Panc1 (cell line): Measurements from ENCODE around the gene ILDR2. TPM values are rescaled to one million over a fixed set of nuclear protein-coding genes. Genes with fewer than 3 reads are reported as not detected.

ENCODE experiments used
- ATAC-seq: fragments of 200-7000 bp; cut with Tn5 transposase; 2 replicates; pipeline ENCODE4 v1.9.1; 2020; ENCODE audit warnings: mild to moderate bottlenecking, moderate library complexity
- BruUV-seq: library from RNA; stranded (reverse); fragments of 400-500 nt; replicated peaks from 2 replicates; lab custom pipeline; 2021; lab: Mats Ljungman, UMichigan
- CTCF ChIA-PET: fragments of 300-600 bp; sonication (Branson Sonifier 250); formaldehyde crosslinking; loops from one replicate; lab custom pipeline; 2022; ENCODE audit warnings: antibody characterized with exemption; lab: Charles Lee
- POLR2A ChIA-PET: fragments of 300-600 bp; sonication (Branson Sonifier 250); formaldehyde crosslinking; loops from one replicate; lab custom pipeline; 2022; ENCODE audit warnings: antibody characterized with exemption; lab: Charles Lee
- DNase-seq: peaks from one replicate; pipeline ENCODE4 v3.0.0-alpha.2; 2010; ENCODE audit warnings: low read depth, low spot score
- H3K27ac ChIP-seq: 2 replicates; pipeline ENCODE4 v1.5.1; 2011; ENCODE audit warnings: mild to moderate bottlenecking, low read length, inconsistent platforms
- H3K27me3 ChIP-seq: fragments of 200-500 bp; sonication (Bioruptor generic); 2 replicates; pipeline ENCODE4 v1.6.0; 2014; ENCODE audit warnings: low read length, inconsistent platforms; ENCODE audit not compliant: control insufficient read depth, insufficient read depth
- H3K36me3 ChIP-seq: fragments of 200-500 bp; sonication (Bioruptor generic); 2 replicates; pipeline ENCODE4 v1.5.1; 2014; ENCODE audit warnings: inconsistent platforms, mild to moderate bottlenecking, low read length, moderate library complexity; ENCODE audit not compliant: control insufficient read depth, insufficient read depth
- H3K4me1 ChIP-seq: 2 replicates; pipeline ENCODE4 v1.5.1; 2011; ENCODE audit warnings: inconsistent platforms, mild to moderate bottlenecking, low read length, moderate library complexity; ENCODE audit not compliant: control insufficient read depth, insufficient read depth
- H3K4me3 ChIP-seq, 2 experiments: 2 replicates each; pipeline ENCODE4 v1.5.1; 2011 to 2012; ENCODE audit warnings: low read depth in 2 of 2, low read length in 2 of 2, mild to moderate bottlenecking in 2 of 2, inconsistent platforms in 1 of 2, moderate library complexity in 1 of 2
- H3K9me3 ChIP-seq: fragments of 200-500 bp; sonication (Bioruptor generic); 2 replicates; pipeline ENCODE4 v1.5.1; 2014; ENCODE audit warnings: low read depth, mild to moderate bottlenecking, inconsistent platforms, low read length, moderate library complexity; ENCODE audit not compliant: control insufficient read depth, insufficient read depth
- CTCF ChIP-seq: fragments of 450-650 bp; IDR thresholded peaks from 2 replicates; pipeline ENCODE4 v1.5.1; 2017; ENCODE audit warnings: mild to moderate bottlenecking
- POLR2AphosphoS5 ChIP-seq: IDR thresholded peaks from 2 replicates; pipeline ENCODE4 v1.6.1; 2012; ENCODE audit warnings: mild to moderate bottlenecking, low read depth, low read length, moderate library complexity
- SIN3A ChIP-seq: IDR thresholded peaks from 2 replicates; pipeline ENCODE4 v1.6.1; 2012; ENCODE audit warnings: low read depth, mild to moderate bottlenecking, low read length, moderate library complexity, borderline replicate concordance; ENCODE audit not compliant: insufficient read depth
- TCF7L2 ChIP-seq: IDR thresholded peaks from 2 replicates; pipeline ENCODE4 v1.6.1; 2011; ENCODE audit warnings: mild to moderate bottlenecking, low read depth, low read length, inconsistent platforms
- in situ Hi-C: cut with HindIII; loops from 2 replicates; pipeline ENCODE4 v1.10.0; 2016; ENCODE audit warnings: low sequenced_read_pairs, low pct_unique_long_range_greater_than_20kb
- intact Hi-C: fragments of 100-400 bp; cut with micrococcal nuclease; formaldehyde crosslinking; loops from one replicate; pipeline ENCODE4 v1.10.0; 2022; ENCODE audit not compliant: unreplicated experiment
- total RNA-seq: library from RNA; stranded (reverse); gene quantifications from one replicate; pipeline ENCODE4 v1.2.1, GENCODE V29; 2021; ENCODE audit not compliant: unreplicated experiment
- TF ChIP-seq, protein P1 (sequence below), 2 experiments: IDR thresholded peaks; 2 replicates each; pipeline ENCODE4 v1.6.1; 2011 to 2012; ENCODE audit warnings: low read depth in 2 of 2, control low read depth in 1 of 2, low read length in 1 of 2, mild to moderate bottlenecking in 1 of 2, moderate library complexity in 1 of 2; ENCODE audit not compliant: insufficient read depth in 1 of 2

Gene ILDR2
- total RNA-seq, 1 experiment from 2014 or later, result 0.08 TPM

GRCh38 chr1:166876540-166876838 lies 98.9 kb downstream of the ILDR2 start:
- TF ChIP-seq TCF7L2 (peak; percentile 8), CTCF (no peak; the same call in none of the 2 replicates)
- no peaks in the 10 kb centered on the region for H3K27me3 ChIP-seq
- intact Hi-C loops (no loop called here), in situ Hi-C loops (no loop called here)
- no peak for ATAC-seq
- peak overlapping the region; percentile 75 for H3K27ac ChIP-seq
- peak overlapping the region; percentile 81 to 88 for H3K4me3 ChIP-seq
- peaks cover 3% of the 10 kb centered on the region for H3K4me1 ChIP-seq
- no peaks in the 10 kb centered on the region for H3K9me3 ChIP-seq
- no peaks in the 10 kb centered on the region for H3K36me3 ChIP-seq
- CTCF ChIA-PET, result interaction anchor here (0.7 to 0.8 kb wide), 2 partner anchors 9 to 182 kb away, joined by 3 to 4 read pairs; no protein-coding TSS in a partner anchor
- DNase-seq, result no peak
- POLR2A ChIA-PET, result interaction anchor here (0.7 kb wide), 1 partner anchor 22 kb away, joined by 7 read pairs; no protein-coding TSS in a partner anchor
- no TSS peak for BruUV-seq

- POLR2A ChIA-PET, result interaction anchor here (0.7 kb wide), 1 partner anchor 21 kb away, joined by 7 read pairs; no protein-coding TSS in a partner anchor
Measured at GRCh38 chr1:166875734-166876539, 99.4 kb downstream of the ILDR2 start, which contains the start of gene TADA1. Gene TADA1, minus strand, starts transcription at chr1:166876264. Its CDS starts 31 bp downstream, at chr1:166876233.

DNA sequence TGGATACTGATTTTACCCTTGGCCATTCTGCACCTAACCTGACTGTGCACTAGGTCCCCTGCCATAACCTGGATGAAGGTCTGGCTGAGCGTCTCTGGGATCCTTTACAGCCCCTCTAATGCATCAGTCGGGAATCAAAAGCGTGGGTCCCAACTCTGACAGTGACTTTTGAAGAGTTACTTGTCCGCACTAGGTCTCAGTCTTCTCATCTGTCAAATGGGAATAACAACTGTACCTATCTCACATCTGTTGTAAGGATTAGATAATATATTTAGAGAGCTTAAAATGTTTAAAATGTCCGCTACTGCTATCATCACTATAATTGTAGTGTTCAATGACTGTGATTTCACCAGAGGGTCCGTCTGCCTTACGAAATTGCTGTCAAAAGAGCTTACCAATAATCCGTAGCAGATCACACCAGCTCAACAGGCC lies 100.0 kb downstream of the ILDR2 start:
- POLR2A ChIA-PET, result no interaction called here
- in situ Hi-C loops, result no loop called here
- Histone ChIP-seq H3K27me3 (no peaks in the 10 kb centered on the region), H3K27ac (peak overlapping the region; percentile 69), H3K4me1 (peaks cover 3% of the 10 kb centered on the region), H3K4me3 (peak overlapping the region; percentile 81 to 88), H3K9me3 (no peaks in the 10 kb centered on the region), H3K36me3 (no peaks in the 10 kb centered on the region)
- ATAC-seq (no peak), DNase-seq (peak; percentile 12)
- CTCF ChIA-PET, result no interaction called here
- BruUV-seq, result no TSS peak
- TF ChIP-seq, protein P1, sequence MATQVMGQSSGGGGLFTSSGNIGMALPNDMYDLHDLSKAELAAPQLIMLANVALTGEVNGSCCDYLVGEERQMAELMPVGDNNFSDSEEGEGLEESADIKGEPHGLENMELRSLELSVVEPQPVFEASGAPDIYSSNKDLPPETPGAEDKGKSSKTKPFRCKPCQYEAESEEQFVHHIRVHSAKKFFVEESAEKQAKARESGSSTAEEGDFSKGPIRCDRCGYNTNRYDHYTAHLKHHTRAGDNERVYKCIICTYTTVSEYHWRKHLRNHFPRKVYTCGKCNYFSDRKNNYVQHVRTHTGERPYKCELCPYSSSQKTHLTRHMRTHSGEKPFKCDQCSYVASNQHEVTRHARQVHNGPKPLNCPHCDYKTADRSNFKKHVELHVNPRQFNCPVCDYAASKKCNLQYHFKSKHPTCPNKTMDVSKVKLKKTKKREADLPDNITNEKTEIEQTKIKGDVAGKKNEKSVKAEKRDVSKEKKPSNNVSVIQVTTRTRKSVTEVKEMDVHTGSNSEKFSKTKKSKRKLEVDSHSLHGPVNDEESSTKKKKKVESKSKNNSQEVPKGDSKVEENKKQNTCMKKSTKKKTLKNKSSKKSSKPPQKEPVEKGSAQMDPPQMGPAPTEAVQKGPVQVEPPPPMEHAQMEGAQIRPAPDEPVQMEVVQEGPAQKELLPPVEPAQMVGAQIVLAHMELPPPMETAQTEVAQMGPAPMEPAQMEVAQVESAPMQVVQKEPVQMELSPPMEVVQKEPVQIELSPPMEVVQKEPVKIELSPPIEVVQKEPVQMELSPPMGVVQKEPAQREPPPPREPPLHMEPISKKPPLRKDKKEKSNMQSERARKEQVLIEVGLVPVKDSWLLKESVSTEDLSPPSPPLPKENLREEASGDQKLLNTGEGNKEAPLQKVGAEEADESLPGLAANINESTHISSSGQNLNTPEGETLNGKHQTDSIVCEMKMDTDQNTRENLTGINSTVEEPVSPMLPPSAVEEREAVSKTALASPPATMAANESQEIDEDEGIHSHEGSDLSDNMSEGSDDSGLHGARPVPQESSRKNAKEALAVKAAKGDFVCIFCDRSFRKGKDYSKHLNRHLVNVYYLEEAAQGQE (IDR thresholded peaks at IDR 0.05; ENCODE audit: insufficient read depth in 1 of 2, low read depth in 2 of 2, low read length in 1 of 2), result no peak
- intact Hi-C loops, result no loop called here

More at GRCh38 chr1:166875734-166876539, 99.4 kb downstream of the ILDR2 start, which contains the start of gene TADA1:
- intact Hi-C loops (no loop called here), in situ Hi-C loops (no loop called here)
- Histone ChIP-seq H3K36me3 (no peaks in the 10 kb centered on the region), H3K27ac (peak within 1 kb of the TSS; percentile 75), H3K27me3 (no peaks in the 10 kb centered on the region), H3K9me3 (no peaks in the 10 kb centered on the region), H3K4me1 (peaks cover 3% of the 10 kb centered on the region), H3K4me3 (peak within 1 kb of the TSS; percentile 81 to 88)
- CTCF ChIA-PET, result interaction anchor here (0.7 to 0.8 kb wide), 2 partner anchors 9 to 183 kb away, joined by 3 to 4 read pairs; no protein-coding TSS in a partner anchor
- BruUV-seq, result no TSS peak
- DNase-seq (peak; percentile 91), ATAC-seq (peak; percentile 96)
- TF ChIP-seq TCF7L2 (peak; percentile 78), SIN3A (0 out of 2 replicates have a peak, but pooled peaks have one; percentile 60), POLR2AphosphoS5 (peak; percentile 67), CTCF (no peak)
